ENCODE measurements around the gene TMPRSS12.
A peak's percentile ranks its signal among the peaks of the same experiment; 100 is the strongest.

TMPRSS12 gene

DNA sequence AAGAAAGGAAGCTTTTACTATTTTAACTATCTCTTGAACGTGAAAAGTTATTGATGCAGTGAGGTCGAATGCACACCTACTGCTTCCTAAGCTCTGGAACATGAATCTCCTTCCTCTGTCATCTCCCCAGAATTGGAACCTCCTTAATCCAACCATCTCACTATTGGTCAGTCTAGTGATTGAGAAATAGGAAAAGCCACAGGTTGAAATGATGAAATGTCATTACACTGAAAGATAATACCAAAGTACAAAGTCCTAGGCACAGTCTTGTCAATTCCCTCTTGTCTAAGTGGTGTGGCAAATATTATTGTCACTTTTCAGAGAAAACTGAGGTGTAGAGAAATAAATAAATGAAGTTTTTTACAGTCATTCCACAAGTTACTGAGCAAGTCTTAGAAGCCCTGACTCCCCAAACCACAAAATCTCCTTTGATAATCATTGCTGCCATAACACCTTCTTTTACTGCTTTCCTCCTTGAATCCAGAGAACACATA, 90.1 kb downstream of the TMPRSS12 start:
- Histone ChIP-seq H3K4me3 (ENCODE audit: low read depth in 1 of 2, low read length in 1 of 2) (peak overlapping the region in 1 of 2 experiments; percentile 3), H3K27me3 (no peaks in the 10 kb centered on the region), H3K4me1 (ENCODE audit: control insufficient read depth in 1 of 2, insufficient read depth in 1 of 2, low read depth in 1 of 2, low read length in 1 of 2) (peaks cover 46 to 49% of the 10 kb centered on the region in 2 experiments), H3K27ac (peak overlapping the region; percentile 30), H3K36me3 (no peaks in the 10 kb centered on the region), H3K9me3 (no peaks in the 10 kb centered on the region)
- TF ChIP-seq, protein P1, sequence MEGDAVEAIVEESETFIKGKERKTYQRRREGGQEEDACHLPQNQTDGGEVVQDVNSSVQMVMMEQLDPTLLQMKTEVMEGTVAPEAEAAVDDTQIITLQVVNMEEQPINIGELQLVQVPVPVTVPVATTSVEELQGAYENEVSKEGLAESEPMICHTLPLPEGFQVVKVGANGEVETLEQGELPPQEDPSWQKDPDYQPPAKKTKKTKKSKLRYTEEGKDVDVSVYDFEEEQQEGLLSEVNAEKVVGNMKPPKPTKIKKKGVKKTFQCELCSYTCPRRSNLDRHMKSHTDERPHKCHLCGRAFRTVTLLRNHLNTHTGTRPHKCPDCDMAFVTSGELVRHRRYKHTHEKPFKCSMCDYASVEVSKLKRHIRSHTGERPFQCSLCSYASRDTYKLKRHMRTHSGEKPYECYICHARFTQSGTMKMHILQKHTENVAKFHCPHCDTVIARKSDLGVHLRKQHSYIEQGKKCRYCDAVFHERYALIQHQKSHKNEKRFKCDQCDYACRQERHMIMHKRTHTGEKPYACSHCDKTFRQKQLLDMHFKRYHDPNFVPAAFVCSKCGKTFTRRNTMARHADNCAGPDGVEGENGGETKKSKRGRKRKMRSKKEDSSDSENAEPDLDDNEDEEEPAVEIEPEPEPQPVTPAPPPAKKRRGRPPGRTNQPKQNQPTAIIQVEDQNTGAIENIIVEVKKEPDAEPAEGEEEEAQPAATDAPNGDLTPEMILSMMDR (IDR thresholded peaks at IDR 0.05): no peak

GRCh38 chr12:50933459-50934124, 90.9 kb downstream of the TMPRSS12 start:
- Histone ChIP-seq H3K9me3 (no peaks in the 10 kb centered on the region), H3K27ac (peak overlapping the region; percentile 64), H3K4me1 (ENCODE audit: control insufficient read depth in 1 of 2, insufficient read depth in 1 of 2, low read depth in 1 of 2, low read length in 1 of 2) (peaks cover 39 to 41% of the 10 kb centered on the region in 2 experiments), H3K36me3 (no peaks in the 10 kb centered on the region), H3K4me3 (ENCODE audit: low read depth in 1 of 2, low read length in 1 of 2) (no peak overlapping the region), H3K27me3 (no peaks in the 10 kb centered on the region)
- TF ChIP-seq, protein P1 (IDR thresholded peaks at IDR 0.05): no peak

DNA sequence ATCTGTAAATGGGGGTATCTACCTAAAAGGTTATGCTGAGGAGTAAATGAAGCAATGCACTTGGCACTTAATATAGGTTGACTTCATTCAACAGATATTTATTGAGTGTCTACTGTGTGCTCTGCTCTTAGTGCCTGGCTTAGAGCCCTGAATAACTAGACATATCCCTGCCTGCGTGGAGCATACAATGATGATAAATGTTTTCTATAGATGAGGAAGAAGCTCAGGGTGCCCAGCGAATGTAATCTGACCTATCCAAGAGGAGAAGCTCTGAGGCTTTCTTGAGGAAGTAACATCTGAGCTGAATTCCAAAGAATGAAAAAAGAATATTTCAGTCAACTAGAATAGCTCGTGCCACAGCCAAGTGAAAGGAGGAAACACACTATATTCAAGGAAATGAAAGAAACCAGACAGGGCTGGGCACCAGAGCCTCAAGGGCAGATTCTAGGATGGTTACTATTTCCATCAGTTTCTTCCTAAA, 91.7 kb downstream of the TMPRSS12 start:
- Histone ChIP-seq H3K27me3 (no peaks in the 10 kb centered on the region), H3K36me3 (no peaks in the 10 kb centered on the region), H3K4me1 (ENCODE audit: control insufficient read depth in 1 of 2, insufficient read depth in 1 of 2, low read depth in 1 of 2, low read length in 1 of 2) (peaks cover 38 to 41% of the 10 kb centered on the region in 2 experiments), H3K27ac (peak overlapping the region; percentile 64), H3K9me3 (no peaks in the 10 kb centered on the region), H3K4me3 (ENCODE audit: low read depth in 1 of 2, low read length in 1 of 2) (no peak overlapping the region)
- TF ChIP-seq, protein P1 (IDR thresholded peaks at IDR 0.05): no peak

DNA sequence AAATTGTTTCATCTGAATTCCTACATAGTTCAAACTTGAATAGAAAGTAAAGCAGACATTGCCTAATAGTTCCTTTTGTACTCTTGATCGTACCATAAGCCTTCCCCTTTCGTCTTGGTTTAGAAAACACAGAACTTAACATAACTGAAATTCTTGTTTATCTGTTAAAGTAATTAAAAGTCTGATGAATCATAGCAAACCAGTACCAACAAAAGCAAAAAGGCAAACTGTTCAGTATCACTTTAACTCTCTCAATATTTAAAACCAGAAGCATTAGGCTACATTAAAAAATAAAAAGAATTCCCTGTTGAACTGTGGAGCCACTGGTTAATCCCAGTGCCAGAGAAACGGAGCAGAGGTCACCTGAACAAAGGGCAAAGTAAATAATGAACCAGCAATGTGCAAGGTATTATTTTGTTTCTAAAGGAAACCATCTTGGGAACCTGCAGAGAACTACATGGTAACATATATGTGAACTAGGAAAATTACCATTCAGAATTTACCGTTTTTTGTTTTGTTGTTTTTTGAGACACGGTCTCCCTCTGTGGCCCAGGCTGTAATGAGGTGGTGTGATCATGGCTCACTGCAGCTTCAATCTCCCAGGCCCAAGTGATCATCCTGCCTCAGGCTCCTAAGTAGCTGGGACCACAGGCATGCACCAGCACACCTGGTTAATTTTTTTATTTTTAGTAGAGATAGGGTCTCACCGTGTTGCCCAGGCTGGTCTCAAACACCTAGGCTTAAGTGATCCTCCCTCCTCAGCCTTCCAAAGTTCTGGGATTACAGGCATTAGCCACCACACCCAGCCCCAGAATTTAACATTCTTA, 92.5 kb downstream of the TMPRSS12 start:
- Histone ChIP-seq H3K27ac (peak overlapping the region; percentile 64), H3K27me3 (no peaks in the 10 kb centered on the region), H3K4me3 (ENCODE audit: low read depth in 1 of 2, low read length in 1 of 2) (no peak overlapping the region), H3K4me1 (ENCODE audit: control insufficient read depth in 1 of 2, insufficient read depth in 1 of 2, low read depth in 1 of 2, low read length in 1 of 2) (peaks cover 38 to 41% of the 10 kb centered on the region in 2 experiments), H3K36me3 (no peaks in the 10 kb centered on the region), H3K9me3 (no peaks in the 10 kb centered on the region)
- TF ChIP-seq, protein P1 (IDR thresholded peaks at IDR 0.05): no peak

- TF ChIP-seq, protein P1 (IDR thresholded peaks at IDR 0.05): no peak
- Histone ChIP-seq H3K27ac (no peak overlapping the region), H3K4me1 (ENCODE audit: control insufficient read depth in 1 of 2, insufficient read depth in 1 of 2, low read depth in 1 of 2, low read length in 1 of 2) (peaks cover 38 to 41% of the 10 kb centered on the region in 2 experiments), H3K9me3 (no peaks in the 10 kb centered on the region), H3K36me3 (no peaks in the 10 kb centered on the region), H3K4me3 (ENCODE audit: low read depth in 1 of 2, low read length in 1 of 2) (no peak overlapping the region), H3K27me3 (no peaks in the 10 kb centered on the region)
These were observed 94.2 kb downstream of the TMPRSS12 start for GRCh38 chr12:50936821-50937530.
